Measurements from ENCODE around the gene LYRM4.
A peak's percentile ranks its signal among the peaks of the same experiment; 100 is the strongest.

The LYRM4 gene

GRCh38 chr6:5280920-5281319, 20.2 kb upstream of the LYRM4 start:
- DNase-seq (ENCODE audit: low read depth in 2 of 2): no peak

- DNase-seq (ENCODE audit: low read depth in 2 of 2): no peak
These were observed 19.2 kb upstream of the LYRM4 start for GRCh38 chr6:5279891-5280338.

GRCh38 chr6:5278565-5279120, 17.9 kb upstream of the LYRM4 start:
- DNase-seq (ENCODE audit: low read depth in 2 of 2): no peak

- no peak for DNase-seq (ENCODE audit: low read depth in 2 of 2)
These were observed 17.3 kb upstream of the LYRM4 start for GRCh38 chr6:5278047-5278446.

- no peak for DNase-seq (ENCODE audit: low read depth in 2 of 2)
These were observed 16.8 kb upstream of the LYRM4 start for GRCh38 chr6:5277589-5277988.

- no peak for DNase-seq (ENCODE audit: low read depth in 2 of 2)
These were observed 15.8 kb upstream of the LYRM4 start for GRCh38 chr6:5276581-5276980.

GRCh38 chr6:5275497-5275896, 14.7 kb upstream of the LYRM4 start:
- no peak for DNase-seq (ENCODE audit: low read depth in 2 of 2)

GRCh38 chr6:5274231-5274630, 13.5 kb upstream of the LYRM4 start:
- DNase-seq (ENCODE audit: low read depth in 2 of 2): no peak

GRCh38 chr6:5271926-5272325, 11.2 kb upstream of the LYRM4 start:
- DNase-seq (ENCODE audit: low read depth in 2 of 2): no peak

GRCh38 chr6:5270093-5270680, 9.4 kb upstream of the LYRM4 start:
- DNase-seq (ENCODE audit: low read depth in 2 of 2): no peak

- DNase-seq (ENCODE audit: low read depth in 2 of 2): no peak
These were observed 5.7 kb upstream of the LYRM4 start for GRCh38 chr6:5266423-5266822.

- no peak for DNase-seq (ENCODE audit: low read depth in 2 of 2)
These were observed 877 bp upstream of the LYRM4 start for GRCh38 chr6:5261545-5262109.

GRCh38 chr6:5260111-5260620, 584 bp downstream of the LYRM4 start:
- DNase-seq (ENCODE audit: low read depth in 2 of 2): peak; percentile 65 to 73

- no peak for DNase-seq (ENCODE audit: low read depth in 2 of 2)
These were observed 1.3 kb downstream of the LYRM4 start for GRCh38 chr6:5259428-5259827.

- DNase-seq (ENCODE audit: low read depth in 2 of 2): no peak
These were observed 3.4 kb downstream of the LYRM4 start for GRCh38 chr6:5257400-5257799.

- no peak for DNase-seq (ENCODE audit: low read depth in 2 of 2)
These were observed 3.8 kb downstream of the LYRM4 start for GRCh38 chr6:5256952-5257351.

GRCh38 chr6:5250911-5251310, 9.8 kb downstream of the LYRM4 start:
- no peak for DNase-seq (ENCODE audit: low read depth in 2 of 2)

GRCh38 chr6:5250451-5250850, 10.3 kb downstream of the LYRM4 start:
- no peak for DNase-seq (ENCODE audit: low read depth in 2 of 2)

GRCh38 chr6:5249451-5250122, 11.2 kb downstream of the LYRM4 start:
- no peak for DNase-seq (ENCODE audit: low read depth in 2 of 2)

- DNase-seq (ENCODE audit: low read depth in 2 of 2): no peak
These were observed 12.2 kb downstream of the LYRM4 start for GRCh38 chr6:5248302-5249098.

- no peak for DNase-seq (ENCODE audit: low read depth in 2 of 2)
These were observed 13.5 kb downstream of the LYRM4 start for GRCh38 chr6:5247201-5247600.

Measured in stimulated activated CD8-positive, alpha-beta memory T cell treated with anti-CD3 and anti-CD28 coated beads, Interleukin-7, amount 100 ng/mL, for 4 hours (primary cell).